Neural crest cell (in vitro differentiated cells): ENCODE data around the gene TACC2. TPM values are rescaled to one million over a fixed set of nuclear protein-coding genes. Genes with fewer than 3 reads are reported as not detected.

Experiments
- DNase-seq: peaks from one replicate; pipeline ENCODE4 v3.0.0; 2021; ENCODE audit warnings: low read depth, mixed read lengths, low spot score
- H3K27ac Mint-ChIP-seq: one replicate; pipeline ENCODE4 v1.8.0; 2021; ENCODE audit warnings: mild to moderate bottlenecking, mixed read lengths; ENCODE audit not compliant: unreplicated experiment
- H3K27me3 Mint-ChIP-seq: 2 replicates; pipeline ENCODE4 v1.8.0; 2021; ENCODE audit warnings: low read depth, mild to moderate bottlenecking, mixed read lengths
- H3K36me3 Mint-ChIP-seq: 2 replicates; pipeline ENCODE4 v1.8.0; 2021; ENCODE audit warnings: low read depth, mild to moderate bottlenecking, mixed read lengths
- H3K4me1 Mint-ChIP-seq: 2 replicates; pipeline ENCODE4 v1.8.0; 2021; ENCODE audit warnings: mixed read lengths
- H3K4me3 Mint-ChIP-seq: one replicate; pipeline ENCODE4 v1.8.0; 2021; ENCODE audit warnings: mild to moderate bottlenecking, mixed read lengths
- H3K9me3 Mint-ChIP-seq: 2 replicates; pipeline ENCODE4 v1.8.0; 2021; ENCODE audit warnings: mixed read lengths
- CTCF ChIP-seq: fragments of 200-600 bp; sonication (generic); conservative IDR thresholded peaks from 2 replicates; pipeline ENCODE4 v1.5.0; 2021; ENCODE audit warnings: antibody characterized with exemption, mild to moderate bottlenecking
- total RNA-seq: library from RNA; stranded (reverse); gene quantifications from 2 replicates; pipeline ENCODE4 v1.2.1, GENCODE V29; 2021

Gene TACC2
- total RNA-seq, 1 donor from 2014 or later, result 48.2 TPM

- Mint-ChIP-seq H3K4me3 (no peak overlapping the region), H3K4me1 (peaks cover 20% of the 10 kb centered on the region), H3K9me3 (no peaks in the 10 kb centered on the region), H3K36me3 (peaks cover 10% of the 10 kb centered on the region), H3K27ac (no peak overlapping the region), H3K27me3 (no peaks in the 10 kb centered on the region)
- DNase-seq, result no peak
- TF ChIP-seq CTCF, result no peak
Measured at GRCh38 chr10:122248356-122249302, 259.7 kb downstream of the TACC2 start.

- H3K27ac Mint-ChIP-seq, result peak overlapping the region; percentile 50
- H3K27me3 Mint-ChIP-seq, result no peaks in the 10 kb centered on the region
- H3K9me3 Mint-ChIP-seq, result no peaks in the 10 kb centered on the region
- peaks cover 10% of the 10 kb centered on the region for H3K36me3 Mint-ChIP-seq
- peaks cover 19% of the 10 kb centered on the region for H3K4me1 Mint-ChIP-seq
- DNase-seq, result no peak
- no peak overlapping the region for H3K4me3 Mint-ChIP-seq
- TF ChIP-seq CTCF, result no peak
Measured at GRCh38 chr10:122249303-122249850, 260.4 kb downstream of the TACC2 start.

GRCh38 chr10:122249991-122250750 lies 261.2 kb downstream of the TACC2 start:
- H3K4me3 Mint-ChIP-seq, result no peak overlapping the region
- H3K4me1 Mint-ChIP-seq, result peaks cover 11% of the 10 kb centered on the region
- no peaks in the 10 kb centered on the region for H3K27me3 Mint-ChIP-seq
- TF ChIP-seq CTCF, result no peak
- H3K9me3 Mint-ChIP-seq, result no peaks in the 10 kb centered on the region
- no peak overlapping the region for H3K27ac Mint-ChIP-seq
- DNase-seq, result no peak
- H3K36me3 Mint-ChIP-seq, result peaks cover 7% of the 10 kb centered on the region

GRCh38 chr10:122251459-122252255 lies 262.7 kb downstream of the TACC2 start:
- H3K27me3 Mint-ChIP-seq, result no peaks in the 10 kb centered on the region
- H3K4me3 Mint-ChIP-seq, result no peak overlapping the region
- H3K27ac Mint-ChIP-seq, result no peak overlapping the region
- H3K4me1 Mint-ChIP-seq, result peaks cover 5% of the 10 kb centered on the region
- TF ChIP-seq CTCF, result no peak
- peaks cover 5% of the 10 kb centered on the region for H3K36me3 Mint-ChIP-seq
- H3K9me3 Mint-ChIP-seq, result no peaks in the 10 kb centered on the region
- no peak for DNase-seq

- Mint-ChIP-seq H3K9me3 (no peaks in the 10 kb centered on the region), H3K27me3 (no peaks in the 10 kb centered on the region), H3K27ac (no peak overlapping the region), H3K36me3 (peaks cover 2% of the 10 kb centered on the region), H3K4me1 (no peaks in the 10 kb centered on the region), H3K4me3 (no peak overlapping the region)
- no peak for DNase-seq
- no peak for TF ChIP-seq CTCF
Measured at GRCh38 chr10:122252805-122253204, 263.8 kb downstream of the TACC2 start.
